Panc1 (cell line): ENCODE measurements around the gene CHDH. TPM values are rescaled to one million over a fixed set of nuclear protein-coding genes. Genes with fewer than 3 reads are reported as not detected.

Experiments
- ATAC-seq: fragments of 200-7000 bp; cut with Tn5 transposase; 2 replicates; pipeline ENCODE4 v1.9.1; 2020; ENCODE audit warnings: mild to moderate bottlenecking, moderate library complexity
- BruUV-seq: library from RNA; stranded (reverse); fragments of 400-500 nt; replicated peaks from 2 replicates; lab custom pipeline; 2021; lab: Mats Ljungman, UMichigan
- CTCF ChIA-PET: fragments of 300-600 bp; sonication (Branson Sonifier 250); formaldehyde crosslinking; loops from one replicate; lab custom pipeline; 2022; ENCODE audit warnings: antibody characterized with exemption; lab: Charles Lee
- POLR2A ChIA-PET: fragments of 300-600 bp; sonication (Branson Sonifier 250); formaldehyde crosslinking; loops from one replicate; lab custom pipeline; 2022; ENCODE audit warnings: antibody characterized with exemption; lab: Charles Lee
- DNase-seq: peaks from one replicate; pipeline ENCODE4 v3.0.0-alpha.2; 2010; ENCODE audit warnings: low read depth, low spot score
- H3K27ac ChIP-seq: 2 replicates; pipeline ENCODE4 v1.5.1; 2011; ENCODE audit warnings: mild to moderate bottlenecking, low read length, inconsistent platforms
- H3K27me3 ChIP-seq: fragments of 200-500 bp; sonication (Bioruptor generic); 2 replicates; pipeline ENCODE4 v1.6.0; 2014; ENCODE audit warnings: low read length, inconsistent platforms; ENCODE audit not compliant: control insufficient read depth, insufficient read depth
- H3K36me3 ChIP-seq: fragments of 200-500 bp; sonication (Bioruptor generic); 2 replicates; pipeline ENCODE4 v1.5.1; 2014; ENCODE audit warnings: inconsistent platforms, mild to moderate bottlenecking, low read length, moderate library complexity; ENCODE audit not compliant: control insufficient read depth, insufficient read depth
- H3K4me1 ChIP-seq: 2 replicates; pipeline ENCODE4 v1.5.1; 2011; ENCODE audit warnings: inconsistent platforms, mild to moderate bottlenecking, low read length, moderate library complexity; ENCODE audit not compliant: control insufficient read depth, insufficient read depth
- H3K4me3 ChIP-seq, 2 experiments: 2 replicates each; pipeline ENCODE4 v1.5.1; 2011 to 2012; ENCODE audit warnings: low read depth in 2 of 2, low read length in 2 of 2, mild to moderate bottlenecking in 2 of 2, inconsistent platforms in 1 of 2, moderate library complexity in 1 of 2
- H3K9me3 ChIP-seq: fragments of 200-500 bp; sonication (Bioruptor generic); 2 replicates; pipeline ENCODE4 v1.5.1; 2014; ENCODE audit warnings: low read depth, mild to moderate bottlenecking, inconsistent platforms, low read length, moderate library complexity; ENCODE audit not compliant: control insufficient read depth, insufficient read depth
- POLR2AphosphoS5 ChIP-seq: IDR thresholded peaks from 2 replicates; pipeline ENCODE4 v1.6.1; 2012; ENCODE audit warnings: mild to moderate bottlenecking, low read depth, low read length, moderate library complexity
- REST ChIP-seq, 2 experiments: IDR thresholded peaks; 2 replicates each; pipeline ENCODE4 v1.6.1; 2011 to 2012; ENCODE audit warnings: low read depth in 2 of 2, control low read depth in 1 of 2, low read length in 1 of 2, mild to moderate bottlenecking in 1 of 2, moderate library complexity in 1 of 2; ENCODE audit not compliant: insufficient read depth in 1 of 2
- SIN3A ChIP-seq: IDR thresholded peaks from 2 replicates; pipeline ENCODE4 v1.6.1; 2012; ENCODE audit warnings: low read depth, mild to moderate bottlenecking, low read length, moderate library complexity, borderline replicate concordance; ENCODE audit not compliant: insufficient read depth
- TCF7L2 ChIP-seq: IDR thresholded peaks from 2 replicates; pipeline ENCODE4 v1.6.1; 2011; ENCODE audit warnings: mild to moderate bottlenecking, low read depth, low read length, inconsistent platforms
- in situ Hi-C: cut with HindIII; loops from 2 replicates; pipeline ENCODE4 v1.10.0; 2016; ENCODE audit warnings: low sequenced_read_pairs, low pct_unique_long_range_greater_than_20kb
- intact Hi-C: fragments of 100-400 bp; cut with micrococcal nuclease; formaldehyde crosslinking; loops from one replicate; pipeline ENCODE4 v1.10.0; 2022; ENCODE audit not compliant: unreplicated experiment
- total RNA-seq: library from RNA; stranded (reverse); gene quantifications from one replicate; pipeline ENCODE4 v1.2.1, GENCODE V29; 2021; ENCODE audit not compliant: unreplicated experiment
- TF ChIP-seq, protein P1 (sequence below): fragments of 450-650 bp; IDR thresholded peaks from 2 replicates; pipeline ENCODE4 v1.5.1; 2017; ENCODE audit warnings: mild to moderate bottlenecking

Gene CHDH
- total RNA-seq, 1 experiment from 2014 or later: 24.1 TPM

DNA sequence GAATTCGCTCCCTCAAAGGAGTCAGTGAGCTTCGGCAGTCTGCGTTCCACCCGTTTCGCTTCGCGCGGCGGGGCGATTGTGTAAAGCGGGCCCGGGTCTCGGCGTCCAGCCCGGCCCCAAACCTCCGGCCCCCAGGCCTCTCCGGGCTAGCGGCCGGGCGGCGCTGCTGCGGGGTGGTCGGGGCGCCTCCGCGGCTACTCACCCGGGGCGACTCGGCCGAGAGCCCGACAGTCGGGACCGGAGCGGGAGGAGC is 412 bp downstream of the CHDH start:
- no peaks in the 10 kb centered on the region for H3K27me3 ChIP-seq
- H3K27ac ChIP-seq: peak overlapping the region; percentile 88
- in situ Hi-C loops (no loop called here), intact Hi-C loops (no loop called here)
- H3K9me3 ChIP-seq: no peaks in the 10 kb centered on the region
- TF ChIP-seq REST (IDR thresholded peaks at IDR 0.05; ENCODE audit: insufficient read depth in 1 of 2, low read depth in 2 of 2, low read length in 1 of 2) (no peak), TCF7L2 (no peak), POLR2AphosphoS5 (no peak), SIN3A (no peak)
- TF ChIP-seq, protein P1, sequence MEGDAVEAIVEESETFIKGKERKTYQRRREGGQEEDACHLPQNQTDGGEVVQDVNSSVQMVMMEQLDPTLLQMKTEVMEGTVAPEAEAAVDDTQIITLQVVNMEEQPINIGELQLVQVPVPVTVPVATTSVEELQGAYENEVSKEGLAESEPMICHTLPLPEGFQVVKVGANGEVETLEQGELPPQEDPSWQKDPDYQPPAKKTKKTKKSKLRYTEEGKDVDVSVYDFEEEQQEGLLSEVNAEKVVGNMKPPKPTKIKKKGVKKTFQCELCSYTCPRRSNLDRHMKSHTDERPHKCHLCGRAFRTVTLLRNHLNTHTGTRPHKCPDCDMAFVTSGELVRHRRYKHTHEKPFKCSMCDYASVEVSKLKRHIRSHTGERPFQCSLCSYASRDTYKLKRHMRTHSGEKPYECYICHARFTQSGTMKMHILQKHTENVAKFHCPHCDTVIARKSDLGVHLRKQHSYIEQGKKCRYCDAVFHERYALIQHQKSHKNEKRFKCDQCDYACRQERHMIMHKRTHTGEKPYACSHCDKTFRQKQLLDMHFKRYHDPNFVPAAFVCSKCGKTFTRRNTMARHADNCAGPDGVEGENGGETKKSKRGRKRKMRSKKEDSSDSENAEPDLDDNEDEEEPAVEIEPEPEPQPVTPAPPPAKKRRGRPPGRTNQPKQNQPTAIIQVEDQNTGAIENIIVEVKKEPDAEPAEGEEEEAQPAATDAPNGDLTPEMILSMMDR: 0 out of 2 replicates have a peak, but pooled peaks have one; percentile 28
- peak overlapping the region; percentile 60 to 73 for H3K4me3 ChIP-seq
- ATAC-seq: no peak
- POLR2A ChIA-PET: no interaction called here
- no TSS peak for BruUV-seq
- H3K36me3 ChIP-seq: no peaks in the 10 kb centered on the region
- CTCF ChIA-PET: no interaction called here
- H3K4me1 ChIP-seq: peaks cover 51% of the 10 kb centered on the region
- no peak for DNase-seq

DNA sequence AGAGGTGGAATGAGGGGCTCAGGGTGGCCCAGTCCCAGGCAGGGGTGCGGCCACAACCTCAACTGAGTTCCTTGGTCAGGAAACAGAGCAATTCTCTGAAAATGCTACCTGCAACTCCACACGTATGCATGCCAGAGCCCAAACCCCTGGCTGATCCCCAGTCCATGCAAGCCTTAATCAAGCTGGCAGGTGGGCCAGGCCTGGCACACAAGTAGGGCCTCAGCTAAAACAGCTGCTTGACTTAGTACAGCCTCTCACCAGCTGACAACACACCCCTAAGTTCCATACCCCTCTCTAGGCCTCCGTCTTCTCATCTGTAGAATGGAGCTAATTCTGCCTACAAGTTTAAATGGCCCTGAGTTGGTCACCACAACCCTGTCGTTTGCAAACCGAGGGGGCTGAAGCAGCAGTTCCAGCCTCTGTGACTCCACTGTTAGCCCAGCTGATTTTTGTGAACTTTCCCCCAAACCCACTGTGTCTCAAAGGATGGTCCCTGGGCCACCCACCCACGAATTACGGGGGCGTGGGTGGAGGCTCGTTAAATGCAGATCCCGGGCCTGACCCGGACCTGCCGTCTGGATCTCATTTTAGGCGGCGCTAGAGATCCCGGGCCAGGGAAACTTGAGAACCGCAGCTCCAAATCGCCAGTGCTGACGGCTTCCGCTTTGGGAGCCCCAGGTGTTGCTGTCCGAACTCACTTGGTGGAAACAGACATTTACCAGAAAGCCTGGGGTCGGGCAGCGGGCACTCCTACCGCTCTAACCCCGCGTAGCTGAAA is 927 bp downstream of the CHDH start:
- ChIA-PET POLR2A (no interaction called here), CTCF (no interaction called here)
- BruUV-seq: no TSS peak
- H3K27me3 ChIP-seq: no peaks in the 10 kb centered on the region
- H3K27ac ChIP-seq: peak overlapping the region; percentile 88
- ATAC-seq (peak; percentile 46), DNase-seq (no peak)
- TF ChIP-seq, protein P1: peak; percentile 52
- no peak for TF ChIP-seq REST (IDR thresholded peaks at IDR 0.05; ENCODE audit: insufficient read depth in 1 of 2, low read depth in 2 of 2, low read length in 1 of 2)
- no peaks in the 10 kb centered on the region for H3K9me3 ChIP-seq
- intact Hi-C loops: no loop called here
- H3K4me3 ChIP-seq: peak overlapping the region; percentile 60 to 73
- in situ Hi-C loops: no loop called here
- H3K36me3 ChIP-seq: no peaks in the 10 kb centered on the region
- H3K4me1 ChIP-seq: peaks cover 51% of the 10 kb centered on the region
